OCI-LY3 (cell line): Measurements from ENCODE around the gene TBC1D4.

ENCODE experiments used
- EZH2phosphoT487 ChIP-seq: fragments of 200-600 bp; shearing (Covaris generic); IDR thresholded peaks from 2 replicates; pipeline ENCODE4 v1.6.1; 2018; ENCODE audit warnings: antibody characterized with exemption, mixed run types, low read depth
- TF ChIP-seq, protein P1 (sequence below): fragments of 200-600, 300-600 bp; sonication (generic); IDR thresholded peaks from 2 replicates; pipeline ENCODE4 v1.5.1; 2014; ENCODE audit warnings: antibody characterized with exemption, low read length, low read depth

DNA sequence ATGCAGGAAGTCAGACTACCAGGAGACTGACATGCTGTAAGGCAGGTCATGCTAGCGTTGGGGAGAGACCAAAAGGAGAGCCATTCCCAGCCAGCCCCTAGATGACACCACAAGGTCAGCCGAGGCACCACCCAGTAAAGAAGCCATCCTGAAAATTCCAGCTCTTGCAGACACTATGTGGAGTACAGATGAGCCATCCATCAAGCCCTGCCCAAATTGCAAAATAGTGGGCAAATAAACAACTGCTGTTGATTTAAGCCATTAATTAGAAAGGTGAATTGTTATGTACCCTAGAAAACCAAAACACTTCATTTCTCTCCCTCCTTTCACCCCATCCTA is 82.1 kb downstream of the TBC1D4 start:
- TF ChIP-seq, protein P1, sequence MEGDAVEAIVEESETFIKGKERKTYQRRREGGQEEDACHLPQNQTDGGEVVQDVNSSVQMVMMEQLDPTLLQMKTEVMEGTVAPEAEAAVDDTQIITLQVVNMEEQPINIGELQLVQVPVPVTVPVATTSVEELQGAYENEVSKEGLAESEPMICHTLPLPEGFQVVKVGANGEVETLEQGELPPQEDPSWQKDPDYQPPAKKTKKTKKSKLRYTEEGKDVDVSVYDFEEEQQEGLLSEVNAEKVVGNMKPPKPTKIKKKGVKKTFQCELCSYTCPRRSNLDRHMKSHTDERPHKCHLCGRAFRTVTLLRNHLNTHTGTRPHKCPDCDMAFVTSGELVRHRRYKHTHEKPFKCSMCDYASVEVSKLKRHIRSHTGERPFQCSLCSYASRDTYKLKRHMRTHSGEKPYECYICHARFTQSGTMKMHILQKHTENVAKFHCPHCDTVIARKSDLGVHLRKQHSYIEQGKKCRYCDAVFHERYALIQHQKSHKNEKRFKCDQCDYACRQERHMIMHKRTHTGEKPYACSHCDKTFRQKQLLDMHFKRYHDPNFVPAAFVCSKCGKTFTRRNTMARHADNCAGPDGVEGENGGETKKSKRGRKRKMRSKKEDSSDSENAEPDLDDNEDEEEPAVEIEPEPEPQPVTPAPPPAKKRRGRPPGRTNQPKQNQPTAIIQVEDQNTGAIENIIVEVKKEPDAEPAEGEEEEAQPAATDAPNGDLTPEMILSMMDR: no peak
- TF ChIP-seq EZH2phosphoT487: no peak
